Osteocyte (in vitro differentiated cells): ENCODE data around the gene CRYL1. TPM values are rescaled to one million over a fixed set of nuclear protein-coding genes. Genes with fewer than 3 reads are reported as not detected.

Experiments used
- DNase-seq: peaks from one replicate; pipeline ENCODE4 v3.0.0; 2021; ENCODE audit warnings: mixed read lengths; ENCODE audit not compliant: unreplicated experiment; ENCODE audit errors: extremely low spot score
- H3K27ac Mint-ChIP-seq: one replicate; pipeline ENCODE4 v1.8.0; 2021; ENCODE audit warnings: mild to moderate bottlenecking, mixed read lengths; ENCODE audit not compliant: unreplicated experiment
- H3K27me3 Mint-ChIP-seq: one replicate; pipeline ENCODE4 v1.8.0; 2021; ENCODE audit warnings: mixed read lengths; ENCODE audit not compliant: unreplicated experiment
- H3K36me3 Mint-ChIP-seq: one replicate; pipeline ENCODE4 v1.8.0; 2021; ENCODE audit warnings: mixed read lengths; ENCODE audit not compliant: unreplicated experiment
- H3K4me1 Mint-ChIP-seq: one replicate; pipeline ENCODE4 v1.8.0; 2021; ENCODE audit warnings: mixed read lengths; ENCODE audit not compliant: unreplicated experiment
- H3K4me3 Mint-ChIP-seq: one replicate; pipeline ENCODE4 v1.8.0; 2021; ENCODE audit warnings: mild to moderate bottlenecking, moderate library complexity, mixed read lengths; ENCODE audit not compliant: unreplicated experiment
- H3K9me3 Mint-ChIP-seq: one replicate; pipeline ENCODE4 v1.8.0; 2021; ENCODE audit warnings: mixed read lengths; ENCODE audit not compliant: unreplicated experiment
- CTCF ChIP-seq: fragments of 200-600 bp; sonication (generic); IDR thresholded peaks from 2 replicates; pipeline ENCODE4 v1.5.0; 2021; ENCODE audit warnings: antibody characterized with exemption, mild to moderate bottlenecking, moderate library complexity
- total RNA-seq: library from RNA; stranded (reverse); gene quantifications from 2 replicates; pipeline ENCODE4 v1.2.1, GENCODE V29; 2021

CRYL1 gene
- total RNA-seq, 1 donor from 2014 or later = 22.5 TPM

DNA sequence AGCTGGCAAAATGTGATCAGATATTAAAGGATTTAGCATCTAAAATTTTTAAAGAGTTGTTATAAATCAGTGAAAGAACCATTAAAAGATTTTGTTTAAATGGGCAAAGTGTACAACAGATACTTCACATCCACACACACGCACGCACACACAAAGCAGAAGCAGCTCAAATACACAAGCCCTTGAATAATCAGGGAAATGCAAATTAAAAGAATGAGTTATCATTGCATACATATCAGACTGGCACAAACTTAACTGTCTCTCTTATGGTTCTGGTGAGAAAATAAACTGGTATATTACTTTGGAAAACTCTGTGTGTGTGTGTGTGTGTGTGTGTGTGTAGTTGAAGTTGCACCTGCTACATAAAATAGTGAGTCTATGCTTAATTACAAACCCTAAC is 59.3 kb downstream of the CRYL1 start:
- Mint-ChIP-seq H3K36me3 (no peaks in the 10 kb centered on the region), H3K4me1 (peaks cover 14% of the 10 kb centered on the region), H3K27me3 (no peaks in the 10 kb centered on the region), H3K4me3 (no peak overlapping the region), H3K27ac (no peak overlapping the region), H3K9me3 (no peaks in the 10 kb centered on the region)
- TF ChIP-seq CTCF = no peak
- DNase-seq = no peak

GRCh38 chr13:20465218-20465879 is 60.3 kb downstream of the CRYL1 start:
- no peak for DNase-seq
- Mint-ChIP-seq H3K36me3 (no peaks in the 10 kb centered on the region), H3K9me3 (no peaks in the 10 kb centered on the region), H3K4me3 (no peak overlapping the region), H3K4me1 (peaks cover 16% of the 10 kb centered on the region), H3K27ac (no peak overlapping the region), H3K27me3 (no peaks in the 10 kb centered on the region)
- no peak for TF ChIP-seq CTCF

DNA sequence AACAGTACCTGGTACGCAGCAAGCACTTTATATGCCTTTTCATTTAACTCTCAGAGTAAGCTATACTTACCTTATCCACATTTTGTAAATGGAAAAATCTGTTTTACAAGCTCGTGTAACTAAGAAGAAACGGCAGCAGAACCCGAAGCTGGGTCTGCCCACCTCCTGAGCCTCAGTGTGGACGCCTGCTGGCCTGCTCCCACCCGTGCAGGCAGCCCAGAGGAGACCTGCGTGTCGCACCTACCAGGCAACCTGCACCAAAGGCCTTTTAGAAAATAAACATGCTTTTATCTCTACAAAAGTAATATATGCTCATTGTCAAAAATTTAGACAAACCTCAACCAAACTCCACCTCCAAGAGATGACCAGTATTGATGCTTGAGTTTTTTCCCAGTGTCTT is 62.7 kb downstream of the CRYL1 start:
- no peaks in the 10 kb centered on the region for H3K9me3 Mint-ChIP-seq
- no peak for DNase-seq
- H3K36me3 Mint-ChIP-seq = no peaks in the 10 kb centered on the region
- no peak overlapping the region for H3K4me3 Mint-ChIP-seq
- no peaks in the 10 kb centered on the region for H3K27me3 Mint-ChIP-seq
- H3K27ac Mint-ChIP-seq = no peak overlapping the region
- no peak for TF ChIP-seq CTCF
- H3K4me1 Mint-ChIP-seq = peaks cover 16% of the 10 kb centered on the region

- Mint-ChIP-seq H3K4me1 (peaks cover 16% of the 10 kb centered on the region), H3K27ac (no peak overlapping the region), H3K9me3 (no peaks in the 10 kb centered on the region), H3K27me3 (no peaks in the 10 kb centered on the region), H3K36me3 (no peaks in the 10 kb centered on the region), H3K4me3 (no peak overlapping the region)
- no peak for DNase-seq
- TF ChIP-seq CTCF = no peak
These were observed 63.1 kb downstream of the CRYL1 start for GRCh38 chr13:20462533-20462915.

GRCh38 chr13:20461860-20462532 is 63.7 kb downstream of the CRYL1 start:
- no peaks in the 10 kb centered on the region for H3K27me3 Mint-ChIP-seq
- H3K36me3 Mint-ChIP-seq = no peaks in the 10 kb centered on the region
- no peak for DNase-seq
- no peaks in the 10 kb centered on the region for H3K9me3 Mint-ChIP-seq
- H3K4me1 Mint-ChIP-seq = peaks cover 13% of the 10 kb centered on the region
- no peak overlapping the region for H3K4me3 Mint-ChIP-seq
- H3K27ac Mint-ChIP-seq = no peak overlapping the region
- no peak for TF ChIP-seq CTCF
